ENCODE data around the gene SYK.
"Not testable (repeated sequence)": the region's sequence is repeated elsewhere in the genome, so short reads cannot be mapped to it uniquely, and the experiment has no call there.

The SYK gene

GRCh38 chr9:90799271-90799852 is 2.3 kb upstream of the SYK start:
- peak in 1 of 2 donors; percentile 27 for DNase-seq

GRCh38 chr9:90801973-90802322 is 329 bp downstream of the SYK start:
- DNase-seq = no peak

- no peak for DNase-seq
Observed at GRCh38 chr9:90802386-90802985, 867 bp downstream of the SYK start.

GRCh38 chr9:90803860-90804593 is 2.4 kb downstream of the SYK start:
- no peak for DNase-seq

- DNase-seq = no peak
Observed at GRCh38 chr9:90805006-90805996, 3.7 kb downstream of the SYK start.

- no peak for DNase-seq
Observed at GRCh38 chr9:90807006-90807405, 5.4 kb downstream of the SYK start.

- DNase-seq = no peak
Observed at GRCh38 chr9:90808398-90808797, 6.8 kb downstream of the SYK start.

- peak in 1 of 2 donors; percentile 51 for DNase-seq
Observed at GRCh38 chr9:90808890-90809685, 7.5 kb downstream of the SYK start.

- DNase-seq = no peak
Observed at GRCh38 chr9:90810691-90811090, 9.1 kb downstream of the SYK start.

GRCh38 chr9:90813046-90813445 is 11.4 kb downstream of the SYK start:
- no peak for DNase-seq

- DNase-seq = no peak
Observed at GRCh38 chr9:90813523-90813922, 11.9 kb downstream of the SYK start.

GRCh38 chr9:90814355-90814754 is 12.7 kb downstream of the SYK start:
- no peak for DNase-seq

- DNase-seq = peak in 1 of 2 donors; percentile 48
Observed at GRCh38 chr9:90815183-90815943, 13.7 kb downstream of the SYK start.

GRCh38 chr9:90815944-90816357 is 14.3 kb downstream of the SYK start:
- DNase-seq = no peak

GRCh38 chr9:90816690-90817089 is 15.1 kb downstream of the SYK start:
- DNase-seq = no peak

GRCh38 chr9:90818279-90818678 is 16.7 kb downstream of the SYK start:
- DNase-seq = no peak

- DNase-seq = not testable (repeated sequence)
Observed at GRCh38 chr9:90820406-90820805, 18.8 kb downstream of the SYK start.

GRCh38 chr9:90821236-90821635 is 19.6 kb downstream of the SYK start:
- DNase-seq = not testable (repeated sequence)

- DNase-seq = no peak
Observed at GRCh38 chr9:90821697-90822096, 20.1 kb downstream of the SYK start.

- DNase-seq = no peak
Observed at GRCh38 chr9:90822866-90823265, 21.2 kb downstream of the SYK start.

- DNase-seq = no peak
Observed at GRCh38 chr9:90825586-90825985, 24.0 kb downstream of the SYK start.
